Measurements from ENCODE around the gene SLC22A15. TPM values are rescaled to one million over a fixed set of nuclear protein-coding genes. Genes with fewer than 3 reads are reported as not detected.

Gene SLC22A15
- total RNA-seq, 1 donor from 2014 or later: 4.6 TPM

- CTCF ChIA-PET: no interaction called here
- POLR2A ChIA-PET: no interaction called here
- Mint-ChIP-seq H3K36me3 (ENCODE audit: low read depth) (peaks cover 2% of the 10 kb centered on the region), H3K9me3 (no peaks in the 10 kb centered on the region), H3K4me3 (no peak overlapping the region), H3K27me3 (no peaks in the 10 kb centered on the region), H3K27ac (no peak overlapping the region), H3K4me1 (no peaks in the 10 kb centered on the region)
- no peak for DNase-seq
- intact Hi-C loops (cut with micrococcal nuclease): no loop called here
- no peak for TF ChIP-seq CTCF (IDR thresholded peaks at IDR 0.05)
- ATAC-seq (ENCODE audit: low read depth): no peak
These were observed 50.3 kb downstream of the SLC22A15 start for GRCh38 chr1:116026631-116027030.

- no peak for DNase-seq
- POLR2A ChIA-PET: no interaction called here
- no peaks in the 10 kb centered on the region for H3K27me3 Mint-ChIP-seq
- intact Hi-C loops (cut with micrococcal nuclease): no loop called here
- no peak overlapping the region for H3K27ac Mint-ChIP-seq
- peaks cover 13% of the 10 kb centered on the region for H3K36me3 Mint-ChIP-seq (ENCODE audit: low read depth)
- ATAC-seq (ENCODE audit: low read depth): no peak
- no peaks in the 10 kb centered on the region for H3K4me1 Mint-ChIP-seq
- CTCF ChIA-PET: no interaction called here
- H3K4me3 Mint-ChIP-seq: no peak overlapping the region
- no peak for TF ChIP-seq CTCF (IDR thresholded peaks at IDR 0.05)
- H3K9me3 Mint-ChIP-seq: no peaks in the 10 kb centered on the region
These were observed 55.1 kb downstream of the SLC22A15 start for GRCh38 chr1:116031302-116031835.

GRCh38 chr1:116033322-116033721, 57.0 kb downstream of the SLC22A15 start:
- intact Hi-C loops (cut with micrococcal nuclease): no loop called here
- no peaks in the 10 kb centered on the region for H3K4me1 Mint-ChIP-seq
- CTCF ChIA-PET: no interaction called here
- peaks cover 23% of the 10 kb centered on the region for H3K36me3 Mint-ChIP-seq (ENCODE audit: low read depth)
- TF ChIP-seq CTCF (IDR thresholded peaks at IDR 0.05): no peak
- POLR2A ChIA-PET: no interaction called here
- no peaks in the 10 kb centered on the region for H3K27me3 Mint-ChIP-seq
- H3K9me3 Mint-ChIP-seq: no peaks in the 10 kb centered on the region
- no peak overlapping the region for H3K4me3 Mint-ChIP-seq
- no peak overlapping the region for H3K27ac Mint-ChIP-seq
- ATAC-seq (ENCODE audit: low read depth): no peak
- DNase-seq: no peak

GRCh38 chr1:116036255-116036654, 59.9 kb downstream of the SLC22A15 start:
- CTCF ChIA-PET: no interaction called here
- H3K4me1 Mint-ChIP-seq: no peaks in the 10 kb centered on the region
- intact Hi-C loops (cut with micrococcal nuclease): no loop called here
- peaks cover 29% of the 10 kb centered on the region for H3K36me3 Mint-ChIP-seq (ENCODE audit: low read depth)
- no peaks in the 10 kb centered on the region for H3K27me3 Mint-ChIP-seq
- no peaks in the 10 kb centered on the region for H3K9me3 Mint-ChIP-seq
- ATAC-seq (ENCODE audit: low read depth) (no peak), DNase-seq (no peak)
- H3K27ac Mint-ChIP-seq: no peak overlapping the region
- POLR2A ChIA-PET: no interaction called here
- TF ChIP-seq CTCF (IDR thresholded peaks at IDR 0.05): no peak
- H3K4me3 Mint-ChIP-seq: no peak overlapping the region

- H3K27ac Mint-ChIP-seq: no peak overlapping the region
- H3K4me3 Mint-ChIP-seq: no peak overlapping the region
- peaks cover 20% of the 10 kb centered on the region for H3K36me3 Mint-ChIP-seq (ENCODE audit: low read depth)
- ChIA-PET CTCF (no interaction called here), POLR2A (no interaction called here)
- intact Hi-C loops (cut with micrococcal nuclease): no loop called here
- no peak for TF ChIP-seq CTCF (IDR thresholded peaks at IDR 0.05)
- H3K27me3 Mint-ChIP-seq: peaks cover 2% of the 10 kb centered on the region
- H3K9me3 Mint-ChIP-seq: no peaks in the 10 kb centered on the region
- no peaks in the 10 kb centered on the region for H3K4me1 Mint-ChIP-seq
- ATAC-seq (ENCODE audit: low read depth) (no peak), DNase-seq (no peak)
These were observed 62.4 kb downstream of the SLC22A15 start for GRCh38 chr1:116038679-116039078.

All from activated B cell treated with CpG ODN at 0.5 μM for 24 hours (primary cell).